GM18499 (cell line): ENCODE data around the gene TMEM156.
A peak's percentile ranks its signal among the peaks of the same experiment; 100 is the strongest.
"Not testable (repeated sequence)": the region's sequence is repeated elsewhere in the genome, so short reads cannot be mapped to it uniquely, and the experiment has no call there.

Source experiments
- ATAC-seq: cut with Tn5 transposase; IDR thresholded peaks from one replicate; pipeline ENCODE4 v1.9.1; 2021; ENCODE audit warnings: moderate number of reproducible peaks; ENCODE audit not compliant: insufficient read depth, unreplicated experiment

TMEM156 gene

GRCh38 chr4:38964942-38965775 is 67.0 kb downstream of the TMEM156 start:
- no peak for ATAC-seq

DNA sequence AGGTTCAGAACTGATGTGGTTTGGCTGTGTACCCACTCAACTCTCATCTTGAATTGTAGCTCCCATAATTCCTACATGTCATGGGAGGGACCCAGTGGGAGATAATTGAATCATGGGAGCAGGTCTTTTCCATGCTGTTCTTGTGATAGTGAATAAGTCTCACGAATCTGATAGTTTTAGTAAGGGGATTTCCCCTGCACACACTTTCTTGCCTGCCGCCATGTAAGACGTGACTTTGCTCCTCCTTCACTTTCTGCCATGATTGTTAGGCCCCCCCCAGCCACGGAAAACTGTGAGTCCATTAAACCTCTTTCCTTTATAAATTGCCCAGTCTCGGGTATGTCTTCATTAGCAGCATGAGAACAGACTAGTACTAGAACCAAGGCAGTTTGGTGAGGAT is 73.0 kb downstream of the TMEM156 start:
- not testable (repeated sequence) for ATAC-seq

DNA sequence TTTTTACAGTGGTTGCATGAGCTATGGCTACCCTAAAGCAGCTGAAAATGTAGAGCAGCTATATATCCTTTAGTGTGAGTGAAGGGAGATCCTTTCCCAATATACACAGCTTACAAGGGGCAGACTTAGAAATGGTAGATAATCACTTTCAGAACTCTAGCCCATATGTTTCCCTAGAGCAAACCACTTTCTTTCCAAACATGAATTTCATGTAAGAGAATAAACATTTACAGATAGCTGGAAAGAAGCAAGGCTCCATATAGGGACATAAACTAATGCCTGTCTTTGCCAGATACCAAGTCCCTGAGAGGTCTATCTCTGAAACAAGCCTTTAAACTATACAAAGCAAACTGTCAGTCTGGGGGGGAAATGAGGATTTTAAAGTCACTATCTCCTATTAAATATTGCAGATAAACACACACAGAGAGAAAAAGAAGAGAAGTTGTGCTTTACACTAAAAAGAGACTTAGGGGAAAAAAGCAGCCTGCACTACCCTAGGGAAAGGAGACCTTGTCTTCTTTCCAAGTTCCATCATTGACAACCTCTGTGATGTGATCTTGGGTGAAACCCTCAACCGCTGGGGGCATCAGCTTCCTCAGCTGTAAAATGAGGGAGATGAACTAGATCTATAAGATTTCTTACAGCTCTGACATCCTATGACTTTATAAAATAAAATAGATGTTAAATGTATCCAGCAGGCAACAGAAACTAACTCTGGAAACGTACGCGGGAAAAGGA is 73.6 kb downstream of the TMEM156 start:
- ATAC-seq: no peak

DNA sequence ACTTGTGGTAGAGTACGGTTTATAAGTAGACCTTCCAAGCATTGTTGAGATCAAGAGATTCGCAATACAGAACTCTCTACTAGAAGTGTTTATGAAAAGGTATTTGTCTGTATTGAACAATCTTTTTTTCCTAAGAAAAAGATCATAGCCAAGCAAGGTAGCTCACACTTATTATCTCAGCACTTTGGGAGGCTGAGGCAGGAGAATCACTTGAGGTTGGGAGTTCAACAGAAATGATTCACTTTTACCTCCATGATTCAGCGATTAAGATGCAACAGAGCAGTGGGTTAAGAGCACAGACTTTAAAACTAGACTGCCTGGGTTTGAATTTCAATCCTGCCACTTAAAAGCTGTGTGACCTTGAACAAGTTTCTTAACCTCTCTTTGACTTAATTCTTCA is 74.3 kb downstream of the TMEM156 start:
- no peak for ATAC-seq

DNA sequence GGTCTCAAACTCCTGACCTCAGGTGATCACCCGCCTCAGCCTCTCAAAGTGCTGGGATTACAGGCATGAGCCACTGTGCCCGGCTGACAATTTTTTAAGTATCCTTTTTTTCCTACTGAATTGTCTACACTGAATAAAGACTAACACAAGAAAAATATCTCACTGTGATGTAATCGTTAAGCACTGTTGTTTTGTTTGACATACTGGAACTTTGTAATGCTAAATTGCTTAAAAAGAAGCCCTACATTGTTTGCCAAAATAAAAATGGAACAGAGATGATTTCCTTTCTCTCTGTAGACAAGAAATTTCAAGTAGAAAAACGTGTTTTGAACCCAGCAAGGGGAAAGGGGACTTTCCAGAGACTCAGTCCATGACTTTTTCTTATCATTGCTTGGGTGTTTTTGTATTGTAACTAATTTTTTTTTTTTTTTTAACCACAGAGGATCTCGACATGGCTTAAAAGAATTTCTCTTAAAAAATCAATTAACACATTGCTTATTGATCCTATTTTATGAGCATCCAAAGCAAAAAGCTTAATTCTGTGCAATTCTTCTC is 74.9 kb downstream of the TMEM156 start:
- ATAC-seq: no peak

- no peak for ATAC-seq
Measured at GRCh38 chr4:38955957-38956356, 76.3 kb downstream of the TMEM156 start.

- no peak for ATAC-seq
Measured at GRCh38 chr4:38954727-38955126, 77.5 kb downstream of the TMEM156 start.

- ATAC-seq: no peak
Measured at GRCh38 chr4:38952017-38952416, 80.2 kb downstream of the TMEM156 start.

GRCh38 chr4:38951598-38951997 is 80.6 kb downstream of the TMEM156 start:
- no peak for ATAC-seq

GRCh38 chr4:38950734-38951133 is 81.5 kb downstream of the TMEM156 start:
- no peak for ATAC-seq

DNA sequence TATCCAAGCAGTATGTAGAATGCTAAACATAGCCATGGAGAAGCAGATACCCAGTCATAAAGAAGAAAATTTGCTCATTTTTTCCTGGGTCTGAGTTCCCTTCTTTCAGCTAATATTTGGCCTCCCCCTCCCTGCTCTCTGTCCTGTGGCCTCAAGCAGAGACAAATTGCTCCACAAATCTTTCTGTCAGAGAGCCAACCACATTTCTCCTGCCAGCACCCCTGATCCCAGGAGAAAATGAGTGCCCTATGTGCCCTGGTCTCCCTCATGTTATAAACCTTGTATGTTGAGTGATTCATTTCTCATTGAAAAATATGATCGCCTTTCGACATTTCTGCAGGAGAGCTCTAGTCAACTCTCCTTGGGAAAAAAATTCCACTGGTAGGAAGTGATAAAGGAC is 82.0 kb downstream of the TMEM156 start:
- ATAC-seq: no peak

DNA sequence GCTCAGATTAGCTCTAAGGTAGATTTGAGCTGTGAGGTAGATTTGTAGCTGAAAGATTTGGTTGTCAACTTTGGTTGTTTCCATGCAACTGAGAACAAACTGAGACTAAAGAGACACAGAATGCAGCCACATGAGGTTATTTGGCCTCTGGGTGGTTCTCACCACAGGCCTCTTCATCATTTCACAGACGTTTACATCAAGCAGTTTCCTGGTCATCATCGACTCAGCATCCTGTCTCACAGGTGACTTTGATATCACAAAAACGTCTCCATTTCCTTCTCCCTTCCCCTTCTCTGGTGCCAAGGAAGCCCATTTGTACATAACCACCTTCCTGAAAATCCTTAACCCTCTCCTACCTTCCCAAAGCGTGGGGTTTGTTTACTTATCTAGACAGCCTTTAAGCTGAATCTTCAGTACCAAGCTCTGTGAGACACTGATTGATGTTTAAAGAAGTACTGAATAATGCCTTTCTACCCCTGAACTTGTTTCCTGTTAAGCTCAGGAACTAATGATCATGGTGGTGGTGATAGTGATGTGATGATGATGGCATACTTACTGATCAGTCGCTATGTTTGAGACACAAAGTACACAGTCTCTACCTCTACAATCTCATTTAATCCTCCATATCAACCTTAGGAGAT is 82.7 kb downstream of the TMEM156 start:
- ATAC-seq: no peak

DNA sequence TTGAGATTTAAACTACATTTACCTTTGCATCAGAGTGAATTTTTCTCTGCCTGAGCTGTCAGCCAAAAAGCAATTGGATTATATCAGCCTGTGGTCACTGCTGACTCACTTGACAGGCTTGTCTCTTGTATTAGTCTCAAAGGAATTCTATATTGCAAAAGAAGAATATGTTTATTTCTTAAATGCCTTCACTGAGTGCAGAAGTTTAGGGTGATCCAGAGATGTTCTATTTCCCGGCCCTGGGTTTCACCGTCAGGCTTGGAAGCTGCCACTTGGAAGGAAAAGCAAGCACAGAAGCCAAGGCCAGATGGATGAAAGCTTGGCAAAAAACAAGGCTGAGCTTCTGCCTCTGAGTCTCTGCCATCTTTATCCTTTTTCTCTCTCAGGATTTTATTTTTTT is 83.7 kb downstream of the TMEM156 start:
- ATAC-seq: no peak

DNA sequence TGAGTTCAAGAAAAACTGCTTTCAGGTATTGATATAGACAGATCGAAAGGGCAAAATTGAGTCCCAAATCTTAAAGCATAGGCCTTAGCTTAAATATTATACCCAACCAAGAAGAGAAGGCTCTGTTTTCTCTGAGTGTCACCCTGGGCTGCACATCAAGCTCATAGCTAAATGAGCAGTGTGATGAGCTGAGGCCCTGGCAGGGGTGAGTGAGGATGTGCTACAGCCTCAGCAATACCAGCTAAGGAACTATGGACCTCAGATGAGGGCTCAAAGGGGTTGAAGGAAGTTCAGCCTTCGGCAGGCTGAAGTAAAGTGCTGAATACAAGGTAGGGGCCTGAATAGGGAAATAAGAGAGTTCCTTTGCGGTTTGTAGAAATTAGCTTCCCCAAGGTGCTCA is 85.3 kb downstream of the TMEM156 start:
- no peak for ATAC-seq

GRCh38 chr4:38944440-38944839 is 87.8 kb downstream of the TMEM156 start:
- no peak for ATAC-seq

DNA sequence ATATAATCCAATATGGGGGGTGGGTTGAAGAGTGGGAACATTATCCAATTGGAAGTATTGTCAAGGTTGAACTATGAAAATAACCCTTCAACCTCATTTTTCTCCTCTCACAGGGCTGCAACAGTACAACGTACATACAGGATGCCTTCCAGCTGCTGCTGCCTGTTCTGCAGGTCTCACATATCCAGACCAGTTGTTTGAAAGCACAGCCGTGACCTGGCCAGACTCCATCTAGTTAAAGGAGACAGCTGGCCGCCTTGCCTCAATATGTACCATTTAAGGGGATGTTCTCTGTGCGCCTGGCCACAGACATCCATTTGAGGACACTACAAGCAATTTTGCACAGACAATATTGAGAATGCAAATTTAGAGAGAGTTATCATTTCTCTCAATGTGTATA is 88.9 kb downstream of the TMEM156 start:
- ATAC-seq: no peak

GRCh38 chr4:38941906-38942305 is 90.3 kb downstream of the TMEM156 start:
- ATAC-seq: not testable (repeated sequence)

DNA sequence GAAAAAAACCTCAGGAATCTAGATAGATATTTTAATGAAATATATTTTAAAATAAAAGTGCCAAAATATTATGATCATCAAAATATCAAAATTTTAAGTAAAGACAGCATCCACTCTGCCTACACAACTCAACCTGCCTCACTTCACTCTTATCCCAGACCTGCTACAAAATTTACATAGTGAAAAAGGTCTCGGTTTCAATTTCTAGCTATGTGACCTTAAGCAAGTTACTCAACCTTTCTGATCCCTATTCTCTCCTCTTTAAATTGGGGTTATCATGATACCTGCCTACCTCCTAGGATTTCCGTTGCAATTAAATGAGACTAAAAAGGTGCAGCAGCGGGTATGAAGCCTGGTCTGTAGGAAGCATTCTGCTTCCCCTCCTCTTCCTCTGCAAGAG is 91.7 kb downstream of the TMEM156 start:
- ATAC-seq: no peak

DNA sequence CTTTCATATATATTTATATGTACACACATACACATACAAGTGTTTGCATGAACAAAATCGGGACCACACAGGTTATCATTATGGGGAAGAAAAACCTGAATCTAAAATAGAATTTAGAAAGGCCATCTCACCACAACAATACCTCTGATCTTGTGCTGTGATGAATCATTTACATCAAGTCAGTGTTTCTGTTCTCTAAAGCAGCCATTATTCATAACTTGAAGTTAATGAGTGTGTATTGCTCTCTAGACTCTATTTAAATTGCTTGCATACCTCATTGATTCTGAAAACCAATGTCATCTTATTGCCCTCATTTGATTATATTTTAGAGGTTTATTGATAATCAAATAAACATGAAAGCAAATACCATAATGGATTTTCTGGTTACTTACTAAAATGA is 93.0 kb downstream of the TMEM156 start:
- peak; percentile 85 for ATAC-seq

GRCh38 chr4:38935391-38936073 is 96.7 kb downstream of the TMEM156 start:
- no peak for ATAC-seq
